Activated CD8-positive, alpha-beta T cell treated with anti-CD3 and anti-CD28 coated beads, Interleukin-2, amount 10 ng/mL, durations not matched to agents 7 days and 5 days (primary cell): ENCODE results near the gene STX11. TPM values are rescaled to one million over a fixed set of nuclear protein-coding genes. Genes with fewer than 3 reads are reported as not detected.

ENCODE experiments used
- ATAC-seq: fragments of 150-1000 bp; cut with Tn5 transposase; one replicate; pipeline ENCODE4 v1.10.0; 2021; ENCODE audit warnings: moderate library complexity
- CTCF ChIA-PET: fragments of 350-600 bp; sonication (Branson Sonifier 250); formaldehyde crosslinking; loops from one replicate; lab custom pipeline; 2021; ENCODE audit warnings: antibody characterized with exemption; lab: Charles Lee
- POLR2A ChIA-PET: fragments of 350-600 bp; sonication (Branson Sonifier 250); formaldehyde crosslinking; loops from one replicate; lab custom pipeline; 2021; ENCODE audit warnings: antibody characterized with exemption; lab: Charles Lee
- DNase-seq: peaks from one replicate; pipeline ENCODE4 v3.0.0-alpha.2; 2020
- H3K27ac Mint-ChIP-seq: one replicate; pipeline ENCODE4 v1.8.0; 2021; ENCODE audit warnings: mild to moderate bottlenecking, mixed read lengths
- H3K27me3 Mint-ChIP-seq: one replicate; pipeline ENCODE4 v1.8.0; 2021; ENCODE audit warnings: low read depth, mixed read lengths
- H3K36me3 Mint-ChIP-seq: one replicate; pipeline ENCODE4 v1.8.0; 2021; ENCODE audit warnings: low read depth, mixed read lengths
- H3K4me1 Mint-ChIP-seq: one replicate; pipeline ENCODE4 v1.8.0; 2021; ENCODE audit warnings: low read depth, mixed read lengths
- H3K4me3 Mint-ChIP-seq: one replicate; pipeline ENCODE4 v1.8.0; 2021; ENCODE audit warnings: mild to moderate bottlenecking, mixed read lengths
- H3K9me3 Mint-ChIP-seq: one replicate; pipeline ENCODE4 v1.8.0; 2022; ENCODE audit warnings: mixed read lengths; ENCODE audit not compliant: insufficient read depth
- total RNA-seq, 2 experiments: library from RNA; stranded (reverse); gene quantifications; one replicate each; pipeline ENCODE4 v1.2.3, GENCODE V29; 2021

STX11 gene
- total RNA-seq, 2 experiments from 2014 or later: 13.9 to 14.1 TPM

GRCh38 chr6:144234399-144234798 is 84.1 kb downstream of the STX11 start:
- POLR2A ChIA-PET: no interaction called here
- no peak for ATAC-seq
- Mint-ChIP-seq H3K4me3 (no peak overlapping the region), H3K36me3 (no peaks in the 10 kb centered on the region), H3K9me3 (no peaks in the 10 kb centered on the region), H3K27ac (no peak overlapping the region), H3K27me3 (no peaks in the 10 kb centered on the region), H3K4me1 (no peaks in the 10 kb centered on the region)
- CTCF ChIA-PET: no interaction called here
- no peak for DNase-seq

GRCh38 chr6:144234935-144235334 is 84.6 kb downstream of the STX11 start:
- DNase-seq: no peak
- H3K4me1 Mint-ChIP-seq: no peaks in the 10 kb centered on the region
- H3K27me3 Mint-ChIP-seq: peaks cover under 1% of the 10 kb centered on the region
- ChIA-PET CTCF (interaction anchor here (1.2 kb wide), 1 partner anchor 115 kb away, joined by 3 read pairs; no protein-coding TSS in a partner anchor), POLR2A (no interaction called here)
- H3K27ac Mint-ChIP-seq: no peak overlapping the region
- no peaks in the 10 kb centered on the region for H3K9me3 Mint-ChIP-seq
- no peaks in the 10 kb centered on the region for H3K36me3 Mint-ChIP-seq
- ATAC-seq: no peak
- no peak overlapping the region for H3K4me3 Mint-ChIP-seq

Other genes starting within 250 kb of the STX11 start
- 1 to 10 TPM; 7.4 to 7.7 TPM for gene PLAGL1, start 142.3 kb upstream of the STX11 start, total RNA-seq
- 100 to 1,000 TPM; 167 to 168 TPM for gene SF3B5, start 54.9 kb upstream of the STX11 start, total RNA-seq
- 100 to 1,000 TPM; 136 to 141 TPM for gene UTRN, start 134.8 kb downstream of the STX11 start, total RNA-seq